Liver (tissue), 3 donors: ENCODE results near the gene BCL10.

Source experiments
- EGR1 ChIP-seq, 2 donors: IDR thresholded peaks; 2 replicates each; pipeline ENCODE4 v1.6.1; 2016 to 2018; ENCODE audit warnings: antibody characterized with exemption in 2 of 2, low read depth in 2 of 2
- GABPA ChIP-seq, 2 donors: IDR thresholded peaks in 1 of 2; conservative IDR thresholded peaks in 1 of 2; 2 replicates each; pipeline ENCODE4 v1.6.1; 2016; ENCODE audit warnings: antibody characterized with exemption in 2 of 2, mild to moderate bottlenecking in 1 of 2, moderate library complexity in 1 of 2
- HNF4G ChIP-seq: IDR thresholded peaks from 2 replicates; pipeline ENCODE4 v1.6.1; 2016; ENCODE audit warnings: antibody characterized with exemption
- JUND ChIP-seq, 2 donors: IDR thresholded peaks; 2 replicates each; pipeline ENCODE4 v1.6.1; 2016; ENCODE audit warnings: antibody characterized with exemption in 2 of 2
- NR2F2 ChIP-seq: IDR thresholded peaks from 2 replicates; pipeline ENCODE4 v1.6.1; 2016; ENCODE audit warnings: antibody characterized with exemption
- RAD21 ChIP-seq, 2 donors: IDR thresholded peaks; 2 replicates each; pipeline ENCODE4 v1.6.1; 2016; ENCODE audit warnings: antibody characterized with exemption in 2 of 2, mild to moderate bottlenecking in 2 of 2
- RXRA ChIP-seq, 2 donors: IDR thresholded peaks; 2 replicates each; pipeline ENCODE4 v1.6.1; 2017 to 2018; ENCODE audit warnings: antibody characterized with exemption in 2 of 2, mild to moderate bottlenecking in 1 of 2
- SP1 ChIP-seq: IDR thresholded peaks from 2 replicates; pipeline ENCODE4 v1.6.1; 2018; ENCODE audit warnings: antibody characterized with exemption, mild to moderate bottlenecking
- TAF1 ChIP-seq: conservative IDR thresholded peaks from 2 replicates; pipeline ENCODE4 v1.6.1; 2016; ENCODE audit warnings: antibody characterized with exemption, mild to moderate bottlenecking
- TF ChIP-seq, protein P1 (sequence below): fragments of 150-350 bp; IDR thresholded peaks from 2 replicates; pipeline ENCODE4 v1.5.1; 2017; ENCODE audit warnings: improper control_type of control experiment, low read depth, low read length; ENCODE audit not compliant: missing input control
- donor health status: healthy.
- donor health status: healthy.

DNA sequence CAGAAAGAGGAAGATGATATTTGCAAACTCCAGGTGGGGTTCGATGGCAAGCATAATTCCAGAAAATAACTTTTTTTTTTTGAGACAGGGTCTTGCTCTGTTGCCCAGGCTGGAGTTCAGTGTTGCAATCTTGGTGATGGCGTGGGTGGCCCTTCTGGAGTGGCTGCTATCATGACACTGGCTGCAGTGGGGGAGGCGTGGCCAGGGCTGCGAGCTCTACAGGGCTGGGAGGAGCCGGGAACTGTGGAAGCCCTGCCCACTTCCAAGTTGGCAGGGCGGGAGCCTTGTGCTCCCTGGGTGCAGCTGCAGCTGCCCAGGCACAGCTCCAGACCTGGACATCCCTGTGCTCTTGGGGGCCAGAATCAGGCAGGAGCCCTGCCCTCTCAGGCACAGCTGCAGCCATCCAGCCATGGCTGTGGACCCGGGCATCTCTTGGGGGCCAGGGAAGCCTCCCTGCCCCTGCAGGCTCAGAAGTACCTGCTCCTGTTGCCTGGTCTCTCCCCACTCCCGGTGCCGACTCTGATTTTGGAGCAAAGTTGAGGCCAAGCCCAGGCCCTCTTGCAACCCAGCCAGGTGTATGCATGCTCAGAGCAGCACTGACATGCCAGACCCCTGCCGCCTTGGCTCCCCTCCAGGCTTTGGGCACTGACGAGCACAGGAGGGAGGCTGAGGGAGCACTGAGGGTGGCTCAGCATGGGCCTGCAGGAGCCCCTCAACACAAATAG, 7.2 kb upstream of the BCL10 start:
- TF ChIP-seq, protein P1, sequence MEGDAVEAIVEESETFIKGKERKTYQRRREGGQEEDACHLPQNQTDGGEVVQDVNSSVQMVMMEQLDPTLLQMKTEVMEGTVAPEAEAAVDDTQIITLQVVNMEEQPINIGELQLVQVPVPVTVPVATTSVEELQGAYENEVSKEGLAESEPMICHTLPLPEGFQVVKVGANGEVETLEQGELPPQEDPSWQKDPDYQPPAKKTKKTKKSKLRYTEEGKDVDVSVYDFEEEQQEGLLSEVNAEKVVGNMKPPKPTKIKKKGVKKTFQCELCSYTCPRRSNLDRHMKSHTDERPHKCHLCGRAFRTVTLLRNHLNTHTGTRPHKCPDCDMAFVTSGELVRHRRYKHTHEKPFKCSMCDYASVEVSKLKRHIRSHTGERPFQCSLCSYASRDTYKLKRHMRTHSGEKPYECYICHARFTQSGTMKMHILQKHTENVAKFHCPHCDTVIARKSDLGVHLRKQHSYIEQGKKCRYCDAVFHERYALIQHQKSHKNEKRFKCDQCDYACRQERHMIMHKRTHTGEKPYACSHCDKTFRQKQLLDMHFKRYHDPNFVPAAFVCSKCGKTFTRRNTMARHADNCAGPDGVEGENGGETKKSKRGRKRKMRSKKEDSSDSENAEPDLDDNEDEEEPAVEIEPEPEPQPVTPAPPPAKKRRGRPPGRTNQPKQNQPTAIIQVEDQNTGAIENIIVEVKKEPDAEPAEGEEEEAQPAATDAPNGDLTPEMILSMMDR = no peak
- no peak for TF ChIP-seq GABPA (IDR thresholded peaks at IDR 0.05 in 1 of 2, conservative IDR thresholded peaks at IDR 0.05 in 1 of 2)
- TF ChIP-seq RAD21 (IDR thresholded peaks at IDR 0.05) = no peak
- TF ChIP-seq JUND (IDR thresholded peaks at IDR 0.05) = no peak
- no peak for TF ChIP-seq SP1
- no peak for TF ChIP-seq EGR1 (IDR thresholded peaks at IDR 0.05; ENCODE audit: low read depth in 2 of 2)
- no peak for TF ChIP-seq NR2F2
- no peak for TF ChIP-seq RXRA (IDR thresholded peaks at IDR 0.05)
- no peak for TF ChIP-seq TAF1
- no peak for TF ChIP-seq HNF4G
